ENCODE results near the gene ADH1C. TPM values are rescaled to one million over a fixed set of nuclear protein-coding genes. Genes with fewer than 3 reads are reported as not detected.
"Not testable (repeated sequence)": the region's sequence is repeated elsewhere in the genome, so short reads cannot be mapped to it uniquely, and the experiment has no call there.

The ADH1C gene
- total and polyA plus RNA-seq, 7 experiments from 2014 or later, result not detected

GRCh38 chr4:99361268-99361898, 8.8 kb upstream of the ADH1C start:
- peaks cover 0 to 4% (median 0%) of the 10 kb centered on the region in 7 donors for H3K4me1 Mint-ChIP-seq
- H3K4me3 Mint-ChIP-seq, result no peak overlapping the region
- ChIA-PET POLR2A (no interaction called here), CTCF (no interaction called here)
- Histone ChIP-seq H3K27ac (ENCODE audit: low read depth, low read length) (no peak overlapping the region), H3K36me3 (ENCODE audit: control insufficient read depth in 2 of 3, insufficient read depth in 3 of 3, low read length in 3 of 3) (no peaks in the 10 kb centered on the region), H3K4me1 (ENCODE audit: control insufficient read depth in 2 of 2, insufficient read depth in 2 of 2, low read length in 2 of 2) (no peaks in the 10 kb centered on the region), H3K4me3 (ENCODE audit: low read length) (no peak overlapping the region), H3K9me3 (ENCODE audit: control insufficient read depth in 2 of 3, low read length in 3 of 3) (no peaks in the 10 kb centered on the region), H3K27me3 (ENCODE audit: control insufficient read depth in 2 of 2, insufficient read depth in 2 of 2, low read length in 2 of 2) (no peaks in the 10 kb centered on the region)
- intact Hi-C loops (cut with micrococcal nuclease), result no loop called here
- H3K27ac Mint-ChIP-seq, result no peak overlapping the region
- no peak for DNase-seq
- no peak for ATAC-seq
- H3K27me3 Mint-ChIP-seq, result peaks cover 0 to 9% (median 6%) of the 10 kb centered on the region in 5 donors
- peaks cover 0 to 5% (median 0%) of the 10 kb centered on the region in 11 donors for H3K9me3 Mint-ChIP-seq
- H3K36me3 Mint-ChIP-seq, result no peaks in the 10 kb centered on the region

- H3K27me3 ChIP-seq (ENCODE audit: control insufficient read depth in 2 of 2, insufficient read depth in 2 of 2, low read length in 2 of 2), result no peaks in the 10 kb centered on the region
- ChIA-PET POLR2A (no interaction called here), CTCF (no interaction called here)
- no peak overlapping the region for H3K4me3 ChIP-seq (ENCODE audit: low read length)
- H3K27ac ChIP-seq (ENCODE audit: low read depth, low read length), result no peak overlapping the region
- intact Hi-C loops (cut with micrococcal nuclease), result no loop called here
- DNase-seq (no peak), ATAC-seq (no peak)
- peaks cover 0 to 16% (median 5%) of the 10 kb centered on the region in 11 donors for H3K9me3 Mint-ChIP-seq
- no peaks in the 10 kb centered on the region for H3K9me3 ChIP-seq (ENCODE audit: control insufficient read depth in 2 of 3, low read length in 3 of 3)
- H3K4me1 ChIP-seq (ENCODE audit: control insufficient read depth in 2 of 2, insufficient read depth in 2 of 2, low read length in 2 of 2), result no peaks in the 10 kb centered on the region
- H3K36me3 ChIP-seq (ENCODE audit: control insufficient read depth in 2 of 3, insufficient read depth in 3 of 3, low read length in 3 of 3), result no peaks in the 10 kb centered on the region
- H3K36me3 Mint-ChIP-seq, result no peaks in the 10 kb centered on the region
- peaks cover 0 to 19% (median 4%) of the 10 kb centered on the region in 5 donors for H3K27me3 Mint-ChIP-seq
- H3K4me3 Mint-ChIP-seq, result no peak overlapping the region
- H3K4me1 Mint-ChIP-seq, result peaks cover 0 to 4% (median 0%) of the 10 kb centered on the region in 7 donors
- no peak overlapping the region for H3K27ac Mint-ChIP-seq
Measured at GRCh38 chr4:99359480-99360204, 7.1 kb upstream of the ADH1C start.

GRCh38 chr4:99357948-99358347, 5.4 kb upstream of the ADH1C start:
- ChIA-PET POLR2A (no interaction called here), CTCF (no interaction called here)
- Mint-ChIP-seq H3K4me3 (no peak overlapping the region), H3K4me1 (peaks cover 0 to 7% (median 0%) of the 10 kb centered on the region in 7 donors), H3K27me3 (peaks cover 0 to 14% (median 4%) of the 10 kb centered on the region in 5 donors), H3K9me3 (peaks cover 0 to 20% (median 8%) of the 10 kb centered on the region in 11 donors), H3K36me3 (no peaks in the 10 kb centered on the region), H3K27ac (no peak overlapping the region)
- no peaks in the 10 kb centered on the region for H3K27me3 ChIP-seq (ENCODE audit: control insufficient read depth in 2 of 2, insufficient read depth in 2 of 2, low read length in 2 of 2)
- intact Hi-C loops (cut with micrococcal nuclease), result no loop called here
- no peaks in the 10 kb centered on the region for H3K4me1 ChIP-seq (ENCODE audit: control insufficient read depth in 2 of 2, insufficient read depth in 2 of 2, low read length in 2 of 2)
- DNase-seq, result no peak
- H3K27ac ChIP-seq (ENCODE audit: low read depth, low read length), result no peak overlapping the region
- H3K4me3 ChIP-seq (ENCODE audit: low read length), result no peak overlapping the region
- H3K9me3 ChIP-seq (ENCODE audit: control insufficient read depth in 2 of 3, low read length in 3 of 3), result no peaks in the 10 kb centered on the region
- H3K36me3 ChIP-seq (ENCODE audit: control insufficient read depth in 2 of 3, insufficient read depth in 3 of 3, low read length in 3 of 3), result no peaks in the 10 kb centered on the region
- no peak for ATAC-seq

- POLR2A ChIA-PET, result no interaction called here
- Mint-ChIP-seq H3K36me3 (no peaks in the 10 kb centered on the region), H3K27me3 (peaks cover 0 to 18% (median 4%) of the 10 kb centered on the region in 5 donors), H3K9me3 (peaks cover 0 to 20% (median 8%) of the 10 kb centered on the region in 11 donors), H3K4me1 (peaks cover 0 to 10% (median 0%) of the 10 kb centered on the region in 7 donors), H3K27ac (no peak overlapping the region), H3K4me3 (no peak overlapping the region)
- Histone ChIP-seq H3K4me1 (ENCODE audit: control insufficient read depth in 2 of 2, insufficient read depth in 2 of 2, low read length in 2 of 2) (no peaks in the 10 kb centered on the region), H3K27ac (ENCODE audit: low read depth, low read length) (no peak overlapping the region), H3K36me3 (ENCODE audit: control insufficient read depth in 2 of 3, insufficient read depth in 3 of 3, low read length in 3 of 3) (no peaks in the 10 kb centered on the region), H3K4me3 (ENCODE audit: low read length) (no peak overlapping the region), H3K9me3 (ENCODE audit: control insufficient read depth in 2 of 3, low read length in 3 of 3) (no peaks in the 10 kb centered on the region), H3K27me3 (ENCODE audit: control insufficient read depth in 2 of 2, insufficient read depth in 2 of 2, low read length in 2 of 2) (no peaks in the 10 kb centered on the region)
- CTCF ChIA-PET, result no interaction called here
- ATAC-seq (no peak), DNase-seq (no peak)
- intact Hi-C loops (cut with micrococcal nuclease), result no loop called here
Measured at GRCh38 chr4:99356992-99357391, 4.4 kb upstream of the ADH1C start.

GRCh38 chr4:99356149-99356548, 3.6 kb upstream of the ADH1C start:
- H3K9me3 Mint-ChIP-seq, result peaks cover 0 to 20% (median 8%) of the 10 kb centered on the region in 11 donors
- DNase-seq, result not testable (repeated sequence)

GRCh38 chr4:99351487-99351886, 1.1 kb downstream of the ADH1C start:
- no peaks in the 10 kb centered on the region for H3K4me1 ChIP-seq (ENCODE audit: control insufficient read depth in 2 of 2, insufficient read depth in 2 of 2, low read length in 2 of 2)
- intact Hi-C loops (cut with micrococcal nuclease), result no loop called here
- DNase-seq (no peak), ATAC-seq (no peak)
- Mint-ChIP-seq H3K27ac (no peak overlapping the region), H3K36me3 (peaks cover 0 to 3% (median 0%) of the 10 kb centered on the region in 5 donors), H3K4me1 (peaks cover 0 to 6% (median 0%) of the 10 kb centered on the region in 7 donors), H3K27me3 (peaks cover 0 to 24% (median 4%) of the 10 kb centered on the region in 5 donors), H3K4me3 (no peak overlapping the region), H3K9me3 (peaks cover 0 to 24% (median 8%) of the 10 kb centered on the region in 11 donors)
- H3K27me3 ChIP-seq (ENCODE audit: control insufficient read depth in 2 of 2, insufficient read depth in 2 of 2, low read length in 2 of 2), result no peaks in the 10 kb centered on the region
- H3K9me3 ChIP-seq (ENCODE audit: control insufficient read depth in 2 of 3, low read length in 3 of 3), result no peaks in the 10 kb centered on the region
- H3K27ac ChIP-seq (ENCODE audit: low read depth, low read length), result no peak overlapping the region
- no peaks in the 10 kb centered on the region for H3K36me3 ChIP-seq (ENCODE audit: control insufficient read depth in 2 of 3, insufficient read depth in 3 of 3, low read length in 3 of 3)
- no peak overlapping the region for H3K4me3 ChIP-seq (ENCODE audit: low read length)
- ChIA-PET CTCF (no interaction called here), POLR2A (no interaction called here)

More at GRCh38 chr4:99356149-99356548, 3.6 kb upstream of the ADH1C start:
- ATAC-seq; H3K27ac Mint-ChIP-seq; H3K4me1 Mint-ChIP-seq; H3K36me3 Mint-ChIP-seq; H3K9me3 ChIP-seq (ENCODE audit: control insufficient read depth in 2 of 3, low read length in 3 of 3); H3K4me3 ChIP-seq (ENCODE audit: low read length); intact Hi-C loops (cut with micrococcal nuclease); H3K27me3 ChIP-seq (ENCODE audit: control insufficient read depth in 2 of 2, insufficient read depth in 2 of 2, low read length in 2 of 2); H3K36me3 ChIP-seq (ENCODE audit: control insufficient read depth in 2 of 3, insufficient read depth in 3 of 3, low read length in 3 of 3); H3K4me1 ChIP-seq (ENCODE audit: control insufficient read depth in 2 of 2, insufficient read depth in 2 of 2, low read length in 2 of 2); H3K4me3 Mint-ChIP-seq; POLR2A ChIA-PET; CTCF ChIA-PET; H3K27ac ChIP-seq (ENCODE audit: low read depth, low read length): not testable (repeated sequence)
- peaks cover 0 to 18% (median 6%) of the 10 kb centered on the region in 5 donors for H3K27me3 Mint-ChIP-seq

Data from naive thymus-derived CD4-positive, alpha-beta T cell (primary cell).